H9 (cell line): Measurements from ENCODE around the gene OR2AJ1. TPM values are rescaled to one million over a fixed set of nuclear protein-coding genes. Genes with fewer than 3 reads are reported as not detected.

Source experiments
- DNase-seq: peaks from one replicate; pipeline ENCODE4 v3.0.0-alpha.2; 2017
- H2AFZ ChIP-seq: one replicate; pipeline ENCODE4 v1.6.1; 2013; ENCODE audit warnings: mild to moderate bottlenecking, low read length, control low read depth, moderate library complexity
- H2AK5ac ChIP-seq: 2 replicates; pipeline ENCODE4 v1.6.1; 2013; ENCODE audit warnings: low read length, control low read depth, mixed read lengths; ENCODE audit not compliant: insufficient read length
- H2BK120ac ChIP-seq: one replicate; pipeline ENCODE4 v1.6.1; 2013; ENCODE audit warnings: low read depth, mild to moderate bottlenecking, low read length, control low read depth, inconsistent platforms; ENCODE audit not compliant: poor library complexity, severe bottlenecking
- H2BK12ac ChIP-seq: 2 replicates; pipeline ENCODE4 v1.6.1; 2013; ENCODE audit warnings: low read length, control low read depth, mixed read lengths, low read depth; ENCODE audit not compliant: insufficient read length
- H2BK15ac ChIP-seq: 2 replicates; pipeline ENCODE4 v1.6.1; 2013; ENCODE audit warnings: low read depth, low read length, control low read depth
- H2BK20ac ChIP-seq: one replicate; pipeline ENCODE4 v1.6.1; 2013; ENCODE audit warnings: low read depth, mild to moderate bottlenecking, low read length, control low read depth, inconsistent platforms; ENCODE audit not compliant: poor library complexity, severe bottlenecking
- H2BK5ac ChIP-seq: 2 replicates; pipeline ENCODE4 v1.6.1; 2013; ENCODE audit warnings: low read length, control low read depth, mixed read lengths; ENCODE audit not compliant: insufficient read length
- H3K14ac ChIP-seq: 2 replicates; pipeline ENCODE4 v1.6.1; 2013; ENCODE audit warnings: low read length, control low read depth; ENCODE audit not compliant: insufficient read depth
- H3K18ac ChIP-seq: 2 replicates; pipeline ENCODE4 v1.6.1; 2013; ENCODE audit warnings: low read depth, mild to moderate bottlenecking, mixed read lengths, low read length, control low read depth; ENCODE audit not compliant: insufficient read length
- H3K23ac ChIP-seq: 2 replicates; pipeline ENCODE4 v1.6.1; 2013; ENCODE audit warnings: low read length, control low read depth, mixed read lengths, low read depth; ENCODE audit not compliant: insufficient read length
- H3K23me2 ChIP-seq: 2 replicates; pipeline ENCODE4 v1.6.1; 2013; ENCODE audit warnings: low read depth, mild to moderate bottlenecking, mixed read lengths, low read length, control low read depth; ENCODE audit not compliant: insufficient read length, poor library complexity, severe bottlenecking
- H3K27ac ChIP-seq: 2 replicates; pipeline ENCODE4 v1.5.1; 2013; ENCODE audit warnings: low read length, control low read depth, mixed read lengths, low read depth; ENCODE audit not compliant: insufficient read length
- H3K27me3 ChIP-seq: 2 replicates; pipeline ENCODE4 v1.6.1; 2013; ENCODE audit warnings: low read length, control low read depth, inconsistent platforms; ENCODE audit not compliant: insufficient read depth
- H3K4ac ChIP-seq: 2 replicates; pipeline ENCODE4 v1.6.1; 2013; ENCODE audit warnings: low read depth, mild to moderate bottlenecking, control low read depth, inconsistent platforms, low read length, moderate library complexity
- H3K4me1 ChIP-seq: 2 replicates; pipeline ENCODE4 v1.6.1; 2013; ENCODE audit warnings: low read length, control low read depth, inconsistent platforms; ENCODE audit not compliant: insufficient read depth
- H3K4me2 ChIP-seq: 2 replicates; pipeline ENCODE4 v1.6.1; 2013; ENCODE audit warnings: low read length, control low read depth, mixed read lengths; ENCODE audit not compliant: insufficient read length, insufficient read depth
- H3K56ac ChIP-seq: 2 replicates; pipeline ENCODE4 v1.6.1; 2013; ENCODE audit warnings: low read depth, mild to moderate bottlenecking, mixed read lengths, low read length, control low read depth; ENCODE audit not compliant: insufficient read length
- H3K79me1 ChIP-seq: 2 replicates; pipeline ENCODE4 v1.6.1; 2013; ENCODE audit warnings: low read depth, mild to moderate bottlenecking, moderate library complexity, low read length, control low read depth, inconsistent platforms; ENCODE audit not compliant: insufficient read depth, poor library complexity, severe bottlenecking
- H3K79me2 ChIP-seq: 2 replicates; pipeline ENCODE4 v1.6.1; 2013; ENCODE audit warnings: low read length, control low read depth, inconsistent platforms; ENCODE audit not compliant: insufficient read depth
- H3K9ac ChIP-seq: 2 replicates; pipeline ENCODE4 v1.6.1; 2013; ENCODE audit warnings: low read length, control low read depth, mixed read lengths; ENCODE audit not compliant: insufficient read length; ENCODE audit errors: extremely low read depth
- H3K9me3 ChIP-seq: one replicate; pipeline ENCODE4 v1.6.1; 2013; ENCODE audit warnings: low read depth, low read length, inconsistent platforms; ENCODE audit not compliant: control insufficient read depth
- H3T11ph ChIP-seq: one replicate; pipeline ENCODE4 v1.6.1; 2013; ENCODE audit warnings: mild to moderate bottlenecking, low read length, control low read depth, inconsistent platforms
- H4K20me1 ChIP-seq: one replicate; pipeline ENCODE4 v1.6.1; 2013; ENCODE audit not compliant: control insufficient read depth, insufficient read length, insufficient read depth
- H4K5ac ChIP-seq: 2 replicates; pipeline ENCODE4 v1.6.1; 2013; ENCODE audit warnings: low read depth, mild to moderate bottlenecking, mixed read lengths, low read length, control low read depth; ENCODE audit not compliant: insufficient read length
- H4K8ac ChIP-seq: replicated peaks from 2 replicates; pipeline ENCODE4 v1.6.1; 2013; ENCODE audit warnings: low read length, control low read depth, mixed read lengths, low read depth; ENCODE audit not compliant: insufficient read length
- H4K91ac ChIP-seq: 2 replicates; pipeline ENCODE4 v1.6.1; 2013; ENCODE audit warnings: low read depth, mild to moderate bottlenecking, moderate library complexity, mixed read lengths, low read length, control low read depth; ENCODE audit not compliant: insufficient read length
- H3K27ac Mint-ChIP-seq, 3 experiments: 2 replicates in 2 of 3; 3 replicates in 1 of 3; pipeline ENCODE4 v1.8.0; 2020 to 2021; ENCODE audit warnings: mixed read lengths in 3 of 3, mild to moderate bottlenecking in 1 of 3, moderate library complexity in 1 of 3
- H3K27me3 Mint-ChIP-seq: 2 replicates; pipeline ENCODE4 v1.8.0; 2021; ENCODE audit warnings: low read depth, mild to moderate bottlenecking, moderate library complexity, mixed read lengths
- H3K36me3 Mint-ChIP-seq, 3 experiments: 2 replicates in 2 of 3; 3 replicates in 1 of 3; pipeline ENCODE4 v1.8.0; 2020 to 2021; ENCODE audit warnings: low read depth in 3 of 3, mixed read lengths in 3 of 3; ENCODE audit not compliant: insufficient read depth in 1 of 3
- H3K4me1 Mint-ChIP-seq, 2 experiments: 2 replicates each; pipeline ENCODE4 v1.8.0; 2020; ENCODE audit warnings: mixed read lengths in 2 of 2
- H3K4me3 Mint-ChIP-seq, 2 experiments: 2 replicates in 1 of 2; 3 replicates in 1 of 2; pipeline ENCODE4 v1.8.0; 2020 to 2021; ENCODE audit warnings: mild to moderate bottlenecking in 2 of 2, mixed read lengths in 2 of 2, moderate library complexity in 1 of 2
- H3K9me3 Mint-ChIP-seq, 2 experiments: 2 replicates in 1 of 2; 3 replicates in 1 of 2; pipeline ENCODE4 v1.8.0; 2020; ENCODE audit warnings: mild to moderate bottlenecking in 2 of 2, mixed read lengths in 2 of 2, moderate library complexity in 1 of 2
- CTCF ChIP-seq: fragments of 200-600 bp; sonication (generic); conservative IDR thresholded peaks from 3 replicates; pipeline ENCODE4 v1.8.0; 2021; ENCODE audit warnings: antibody characterized with exemption, mild to moderate bottlenecking
- WGBS: extraction: QIAGEN DNeasy Blood & Tissue Kit; methylation state at CpG from one replicate; pipeline ENCODE4 v1.1.7; 2013; ENCODE audit warnings: missing lambda C conversion rate, low lambda C conversion rate, mixed read lengths; ENCODE audit not compliant: insufficient read length; ENCODE audit errors: extremely low coverage; 5-methylcytosine and 5-hydroxymethylcytosine counted together
- total RNA-seq: library from RNA; stranded (reverse); gene quantifications from 2 replicates; pipeline ENCODE4 v1.2.1, GENCODE V29; 2021

The OR2AJ1 gene
- total RNA-seq, 1 experiment from 2014 or later = not detected

- Mint-ChIP-seq H3K27me3 (no peaks in the 10 kb centered on the region; the same call in 1 of the 2 replicates), H3K9me3 (peaks cover 46 to 52% of the 10 kb centered on the region in 2 experiments), H3K36me3 (peaks cover 0 to 10% (median 4%) of the 10 kb centered on the region in 3 experiments; a peak in 3 of 7 replicates), H3K4me1 (0 out of 4 replicates have a peak, but pooled peaks cover 0 to 6% of the 10 kb centered on the region in 2 experiments), H3K27ac (no peak overlapping the region), H3K4me3 (no peak overlapping the region)
- H3K79me1 ChIP-seq = no peaks in the 10 kb centered on the region
- no peak overlapping the region for H4K8ac ChIP-seq
- H3K23ac ChIP-seq = no peak overlapping the region
- no peaks in the 10 kb centered on the region for H3K27me3 ChIP-seq
- H3K14ac ChIP-seq = no peak overlapping the region; the same call in 1 of the 2 replicates
- no peak overlapping the region for H2AK5ac ChIP-seq
- no peak overlapping the region for H3K56ac ChIP-seq
- no peak overlapping the region for H2BK5ac ChIP-seq
- H3K27ac ChIP-seq = no peak overlapping the region
- H3K9ac ChIP-seq = no peak overlapping the region
- no peak overlapping the region for H3T11ph ChIP-seq
- H2BK20ac ChIP-seq = no peak overlapping the region
- H4K5ac ChIP-seq = no peak overlapping the region
- H2BK12ac ChIP-seq = no peak overlapping the region
- H4K20me1 ChIP-seq = no peaks in the 10 kb centered on the region
- DNase-seq = no peak
- H3K9me3 ChIP-seq = peaks cover 16% of the 10 kb centered on the region
- H2AFZ ChIP-seq = no peak overlapping the region
- TF ChIP-seq CTCF = no peak
- no peak overlapping the region for H2BK120ac ChIP-seq
- H3K79me2 ChIP-seq = no peaks in the 10 kb centered on the region
- H3K4me2 ChIP-seq = no peak overlapping the region
- no peak overlapping the region for H3K18ac ChIP-seq
- no peak overlapping the region for H4K91ac ChIP-seq
- no peak overlapping the region for H3K4ac ChIP-seq
- H2BK15ac ChIP-seq = no peak overlapping the region
- no CpG with 5 or more reads among the region's 14 CpGs for WGBS
- H3K23me2 ChIP-seq = no peaks in the 10 kb centered on the region
- no peaks in the 10 kb centered on the region for H3K4me1 ChIP-seq
These were observed 28.7 kb upstream of the OR2AJ1 start for GRCh38 chr1:247895976-247896375.
